Measurements from ENCODE around the gene FCAMR.
"Not testable (repeated sequence)": the region's sequence is repeated elsewhere in the genome, so short reads cannot be mapped to it uniquely, and the experiment has no call there.

Gene FCAMR

GRCh38 chr1:206932177-206932576 lies 38.1 kb downstream of the FCAMR start:
- no peak overlapping the region for H3K4me3 ChIP-seq (ENCODE audit: extremely low read depth, insufficient read depth, low read length, poor library complexity, severe bottlenecking)

DNA sequence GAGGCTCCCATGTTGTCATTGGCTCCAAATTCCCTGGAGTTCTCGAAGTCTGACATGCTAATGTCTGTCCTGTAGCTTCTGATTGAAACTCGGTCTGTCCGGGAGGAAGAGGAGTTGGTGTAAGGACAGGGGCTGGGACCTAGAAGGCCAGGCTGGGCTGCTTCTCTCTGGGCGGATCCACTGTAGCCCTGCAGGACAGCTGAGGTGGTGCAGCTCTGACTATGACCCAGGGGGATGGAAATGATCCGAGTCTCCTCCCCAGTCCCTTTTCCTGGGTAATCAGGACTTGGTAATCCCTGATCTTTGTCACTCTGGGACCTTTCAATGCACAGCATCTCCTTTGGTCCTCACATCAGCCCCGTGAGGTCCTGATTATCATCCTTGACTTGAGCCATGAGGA lies 38.6 kb downstream of the FCAMR start:
- WGBS, 2 experiments (ENCODE audit: insufficient coverage in 2 of 2): 82 to 83% methylated on average over 5 to 6 of the region's 6 CpGs
- no peaks in the 10 kb centered on the region for H3K36me3 ChIP-seq (ENCODE audit: control insufficient read depth, insufficient read depth, low read length)
- no peaks in the 10 kb centered on the region for H3K9me3 ChIP-seq (ENCODE audit: control insufficient read depth, low read length)
- H3K27ac ChIP-seq (ENCODE audit: low read depth, low read length, severe bottlenecking): no peak overlapping the region
- peaks cover 3% of the 10 kb centered on the region for H3K4me1 ChIP-seq (ENCODE audit: control insufficient read depth, insufficient read depth, low read length, poor library complexity, severe bottlenecking)
- no peak overlapping the region for H3K4me3 ChIP-seq (ENCODE audit: extremely low read depth, insufficient read depth, low read length, poor library complexity, severe bottlenecking)

More at GRCh38 chr1:206932177-206932576, 38.1 kb downstream of the FCAMR start:
- H3K27ac ChIP-seq (ENCODE audit: low read depth, low read length, severe bottlenecking): no peak overlapping the region
- H3K9me3 ChIP-seq (ENCODE audit: control insufficient read depth, low read length): no peaks in the 10 kb centered on the region
- peaks cover 3% of the 10 kb centered on the region for H3K4me1 ChIP-seq (ENCODE audit: control insufficient read depth, insufficient read depth, low read length, poor library complexity, severe bottlenecking)
- 84 to 90% methylated on average over 5 to 7 of the region's 8 CpGs for WGBS, 2 experiments (ENCODE audit: insufficient coverage in 2 of 2)
- no peaks in the 10 kb centered on the region for H3K36me3 ChIP-seq (ENCODE audit: control insufficient read depth, insufficient read depth, low read length)

DNA sequence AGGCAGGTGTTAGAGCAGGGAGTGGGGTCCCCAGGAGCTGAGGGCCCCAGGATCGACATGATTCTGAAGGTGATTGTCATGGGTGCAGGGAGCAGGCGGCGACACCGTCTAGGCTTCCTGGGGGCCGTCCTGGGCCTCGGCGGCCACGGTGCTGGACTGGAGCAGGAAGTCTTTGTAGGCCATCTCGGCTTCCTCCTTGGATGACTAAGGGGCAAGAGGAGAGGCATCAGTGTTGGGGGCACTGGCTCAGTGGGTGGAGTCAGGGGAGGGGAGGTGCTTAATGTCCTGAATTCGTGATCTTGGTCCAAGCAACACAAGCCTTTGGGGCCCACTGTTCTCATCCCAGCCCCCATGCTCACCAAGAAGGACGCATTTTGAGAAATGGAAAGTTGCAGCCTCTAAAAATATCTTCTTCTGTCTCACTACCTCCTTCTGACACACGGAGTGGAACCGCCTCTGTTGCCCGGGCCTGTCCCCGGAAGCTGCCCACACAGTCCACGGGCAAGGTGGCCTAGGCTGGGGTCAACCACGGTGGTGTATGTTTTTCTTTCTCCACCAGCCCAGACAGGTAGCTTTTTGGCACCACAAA lies 40.0 kb downstream of the FCAMR start:
- Histone ChIP-seq H3K36me3 (ENCODE audit: control insufficient read depth, insufficient read depth, low read length) (no peaks in the 10 kb centered on the region), H3K27ac (ENCODE audit: low read depth, low read length, severe bottlenecking) (no peak overlapping the region), H3K4me3 (ENCODE audit: extremely low read depth, insufficient read depth, low read length, poor library complexity, severe bottlenecking) (no peak overlapping the region), H3K4me1 (ENCODE audit: control insufficient read depth, insufficient read depth, low read length, poor library complexity, severe bottlenecking) (peaks cover 3% of the 10 kb centered on the region), H3K9me3 (ENCODE audit: control insufficient read depth, low read length) (no peaks in the 10 kb centered on the region)
- 91 to 98% methylated on average over 12 to 16 of the region's 17 CpGs for WGBS, 2 experiments (ENCODE audit: insufficient coverage in 2 of 2)

DNA sequence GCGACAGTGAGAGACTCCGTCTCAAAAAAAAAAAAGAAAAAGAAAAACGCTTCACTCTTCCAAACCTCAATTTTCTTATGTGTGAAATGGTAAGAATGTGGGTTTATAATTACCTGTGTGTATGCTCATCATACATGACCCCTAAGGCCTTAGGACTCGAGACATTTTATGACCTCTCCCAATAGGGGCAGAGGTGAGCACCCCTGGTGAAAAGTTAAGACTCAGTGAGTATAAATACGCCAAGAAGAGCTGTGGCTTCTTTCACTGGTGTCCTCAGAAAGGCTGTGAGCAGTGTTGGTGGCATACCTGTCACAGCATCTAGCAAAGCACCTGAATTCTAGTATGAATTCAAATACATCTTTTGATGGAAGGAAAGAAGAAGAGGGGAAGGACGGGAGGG lies 40.7 kb downstream of the FCAMR start:
- no peak overlapping the region for H3K4me3 ChIP-seq (ENCODE audit: extremely low read depth, insufficient read depth, low read length, poor library complexity, severe bottlenecking)
- no peaks in the 10 kb centered on the region for H3K9me3 ChIP-seq (ENCODE audit: control insufficient read depth, low read length)
- H3K27ac ChIP-seq (ENCODE audit: low read depth, low read length, severe bottlenecking): no peak overlapping the region
- no peaks in the 10 kb centered on the region for H3K36me3 ChIP-seq (ENCODE audit: control insufficient read depth, insufficient read depth, low read length)
- peaks cover 3% of the 10 kb centered on the region for H3K4me1 ChIP-seq (ENCODE audit: control insufficient read depth, insufficient read depth, low read length, poor library complexity, severe bottlenecking)
- 62 to 93% methylated on average over 2 of the region's 6 CpGs for WGBS, 2 experiments (ENCODE audit: insufficient coverage in 2 of 2)

DNA sequence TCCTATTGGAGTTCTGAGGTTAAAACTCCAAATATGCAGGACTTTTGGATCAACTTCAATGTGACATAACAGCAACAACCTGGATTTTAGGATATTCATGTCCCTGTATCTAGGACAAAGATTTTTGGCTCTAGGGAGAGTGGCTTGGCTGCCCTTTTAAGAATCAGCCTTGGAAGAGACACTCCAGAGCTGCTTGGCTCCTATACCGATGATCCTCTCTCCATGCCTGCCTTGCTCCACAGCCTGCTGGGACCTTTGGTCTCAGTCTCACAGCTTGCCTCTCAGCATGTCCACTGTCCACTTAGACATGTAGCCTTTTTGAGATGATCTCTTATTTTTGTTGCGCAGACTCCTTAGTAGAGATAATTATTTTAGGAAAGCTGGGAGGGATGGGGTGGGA lies 44.0 kb downstream of the FCAMR start:
- Histone ChIP-seq H3K4me3 (ENCODE audit: extremely low read depth, insufficient read depth, low read length, poor library complexity, severe bottlenecking) (no peak overlapping the region), H3K9me3 (ENCODE audit: control insufficient read depth, low read length) (no peaks in the 10 kb centered on the region), H3K27ac (ENCODE audit: low read depth, low read length, severe bottlenecking) (no peak overlapping the region), H3K36me3 (ENCODE audit: control insufficient read depth, insufficient read depth, low read length) (no peaks in the 10 kb centered on the region), H3K4me1 (ENCODE audit: control insufficient read depth, insufficient read depth, low read length, poor library complexity, severe bottlenecking) (peaks cover 3% of the 10 kb centered on the region)
- 90 to 100% methylated on average over 1 to 2 of the region's 2 CpGs for WGBS, 2 experiments (ENCODE audit: insufficient coverage in 2 of 2)

GRCh38 chr1:206925106-206925736 lies 45.0 kb downstream of the FCAMR start:
- Histone ChIP-seq H3K36me3 (ENCODE audit: control insufficient read depth, insufficient read depth, low read length) (no peaks in the 10 kb centered on the region), H3K4me1 (ENCODE audit: control insufficient read depth, insufficient read depth, low read length, poor library complexity, severe bottlenecking) (peaks cover 3% of the 10 kb centered on the region), H3K27ac (ENCODE audit: low read depth, low read length, severe bottlenecking) (no peak overlapping the region), H3K4me3 (ENCODE audit: extremely low read depth, insufficient read depth, low read length, poor library complexity, severe bottlenecking) (no peak overlapping the region), H3K9me3 (ENCODE audit: control insufficient read depth, low read length) (no peaks in the 10 kb centered on the region)
- WGBS, 2 experiments (ENCODE audit: insufficient coverage in 2 of 2): 81 to 89% methylated on average over 10 of the region's 11 CpGs

DNA sequence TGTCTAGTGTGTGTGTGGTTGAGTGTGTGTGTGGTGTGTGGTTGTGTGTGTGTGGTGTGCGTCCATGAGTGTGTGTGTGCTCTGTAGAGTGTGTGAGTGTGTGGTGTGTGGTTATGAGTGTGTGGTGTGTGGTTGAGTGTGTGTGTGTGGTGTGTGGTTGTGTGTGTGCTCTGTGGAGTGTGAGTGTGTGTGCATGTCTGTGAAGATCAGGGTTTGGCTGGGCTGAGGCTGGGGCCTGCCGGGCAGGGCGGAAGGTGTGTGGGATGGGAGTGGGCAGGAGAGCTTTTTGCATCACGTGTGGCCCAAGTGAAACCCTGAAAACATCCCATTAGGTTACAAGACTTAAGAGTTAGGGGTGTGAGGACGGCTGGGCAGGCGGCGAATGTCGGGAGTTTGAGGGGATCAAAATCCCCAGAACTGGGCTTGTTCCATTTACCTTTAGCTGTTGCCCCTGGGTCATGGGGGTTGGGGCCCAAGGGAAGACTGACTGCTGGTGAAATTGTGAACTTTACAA lies 45.6 kb downstream of the FCAMR start:
- Histone ChIP-seq H3K4me1 (ENCODE audit: control insufficient read depth, insufficient read depth, low read length, poor library complexity, severe bottlenecking) (peaks cover 3% of the 10 kb centered on the region), H3K36me3 (ENCODE audit: control insufficient read depth, insufficient read depth, low read length) (no peaks in the 10 kb centered on the region), H3K9me3 (ENCODE audit: control insufficient read depth, low read length) (no peaks in the 10 kb centered on the region), H3K4me3 (ENCODE audit: extremely low read depth, insufficient read depth, low read length, poor library complexity, severe bottlenecking) (no peak overlapping the region), H3K27ac (ENCODE audit: low read depth, low read length, severe bottlenecking) (no peak overlapping the region)
- 92% methylated on average over 4 to 6 of the region's 8 CpGs for WGBS, 2 experiments (ENCODE audit: insufficient coverage in 2 of 2)

DNA sequence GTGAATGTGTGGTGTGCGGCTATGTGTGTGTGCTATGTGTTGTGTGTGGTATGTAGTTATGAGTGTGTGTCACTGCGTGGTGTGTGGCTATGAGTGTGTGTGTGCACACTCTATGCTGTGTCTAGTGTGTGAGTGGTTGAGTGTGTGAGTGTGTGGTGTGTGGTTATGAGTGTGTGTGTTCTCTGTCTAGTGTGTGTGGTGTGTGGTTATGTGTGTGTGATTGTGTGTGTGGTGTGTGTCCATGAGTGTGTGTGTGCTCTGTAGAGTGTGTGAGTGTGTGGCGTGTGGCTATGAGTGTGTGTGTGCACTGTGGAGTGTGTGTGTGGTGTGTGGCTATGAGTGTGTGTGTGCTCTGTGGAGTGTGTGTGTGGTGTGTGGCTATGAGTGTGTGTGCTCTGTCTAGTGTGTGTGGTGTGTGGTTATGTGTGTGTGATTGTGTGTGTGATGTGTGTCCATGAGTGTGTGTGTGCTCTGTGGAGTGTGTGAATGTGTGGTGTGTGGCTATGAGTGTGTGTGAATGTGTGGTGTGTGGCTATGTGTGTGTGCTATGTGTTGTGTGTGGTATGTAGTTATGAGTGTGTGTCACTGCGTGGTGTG lies 46.2 kb downstream of the FCAMR start:
- 82 to 91% methylated on average over 3 of the region's 4 CpGs for WGBS, 2 experiments (ENCODE audit: insufficient coverage in 2 of 2)
- H3K36me3 ChIP-seq (ENCODE audit: control insufficient read depth, insufficient read depth, low read length); H3K4me1 ChIP-seq (ENCODE audit: control insufficient read depth, insufficient read depth, low read length, poor library complexity, severe bottlenecking); H3K27ac ChIP-seq (ENCODE audit: low read depth, low read length, severe bottlenecking); H3K4me3 ChIP-seq (ENCODE audit: extremely low read depth, insufficient read depth, low read length, poor library complexity, severe bottlenecking); H3K9me3 ChIP-seq (ENCODE audit: control insufficient read depth, low read length): not testable (repeated sequence)

DNA sequence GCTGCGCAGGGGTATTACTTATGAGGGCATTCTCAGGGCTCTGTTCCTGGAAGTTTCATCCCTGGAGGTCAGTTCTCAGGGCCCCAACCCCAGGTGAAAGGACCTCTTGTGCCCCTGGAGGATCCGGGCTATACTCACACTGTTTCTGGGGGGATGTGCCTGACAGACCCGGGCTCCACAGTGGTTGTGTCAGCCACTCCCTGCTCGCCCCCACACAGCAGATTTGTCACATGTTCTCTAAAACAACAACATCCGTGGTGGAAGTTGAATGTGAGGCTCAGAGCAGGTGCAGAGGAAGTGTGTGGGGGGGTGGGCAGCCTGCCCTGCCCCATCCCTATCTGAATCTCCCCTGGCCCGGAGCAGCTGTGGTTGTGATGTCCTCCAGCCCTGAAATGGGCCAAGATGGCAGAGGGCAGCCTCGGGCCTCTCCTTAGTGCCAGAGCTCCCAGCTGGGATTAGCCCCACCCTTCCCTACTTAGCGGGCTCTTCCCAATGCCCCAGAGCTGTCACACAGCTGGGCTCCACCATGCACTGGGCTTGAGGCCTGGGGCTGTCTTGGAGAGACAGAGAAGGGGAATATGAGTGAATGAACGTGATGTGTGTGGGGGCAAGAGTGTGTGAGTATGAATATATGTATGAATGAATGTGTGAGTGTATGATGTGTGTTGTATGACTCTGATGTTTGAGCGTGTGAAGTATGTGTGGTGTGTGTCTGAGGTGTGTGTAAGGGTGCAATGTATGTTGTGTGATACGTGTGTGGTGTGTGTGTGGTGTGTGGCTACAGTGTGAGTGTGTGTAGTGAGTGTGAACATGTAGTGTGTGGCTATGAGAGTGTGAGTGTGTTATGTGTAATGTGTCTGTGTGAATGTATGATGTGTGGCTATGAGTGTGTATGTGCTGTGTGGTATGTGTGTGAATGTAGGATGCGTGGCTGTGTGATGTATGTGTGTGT lies 47.0 kb downstream of the FCAMR start:
- peaks cover 3% of the 10 kb centered on the region for H3K4me1 ChIP-seq (ENCODE audit: control insufficient read depth, insufficient read depth, low read length, poor library complexity, severe bottlenecking)
- no peak overlapping the region for H3K4me3 ChIP-seq (ENCODE audit: extremely low read depth, insufficient read depth, low read length, poor library complexity, severe bottlenecking)
- H3K36me3 ChIP-seq (ENCODE audit: control insufficient read depth, insufficient read depth, low read length): no peaks in the 10 kb centered on the region
- no peaks in the 10 kb centered on the region for H3K9me3 ChIP-seq (ENCODE audit: control insufficient read depth, low read length)
- WGBS, 2 experiments (ENCODE audit: insufficient coverage in 2 of 2): 89 to 90% methylated on average over 7 to 11 of the region's 12 CpGs
- H3K27ac ChIP-seq (ENCODE audit: low read depth, low read length, severe bottlenecking): no peak overlapping the region

DNA sequence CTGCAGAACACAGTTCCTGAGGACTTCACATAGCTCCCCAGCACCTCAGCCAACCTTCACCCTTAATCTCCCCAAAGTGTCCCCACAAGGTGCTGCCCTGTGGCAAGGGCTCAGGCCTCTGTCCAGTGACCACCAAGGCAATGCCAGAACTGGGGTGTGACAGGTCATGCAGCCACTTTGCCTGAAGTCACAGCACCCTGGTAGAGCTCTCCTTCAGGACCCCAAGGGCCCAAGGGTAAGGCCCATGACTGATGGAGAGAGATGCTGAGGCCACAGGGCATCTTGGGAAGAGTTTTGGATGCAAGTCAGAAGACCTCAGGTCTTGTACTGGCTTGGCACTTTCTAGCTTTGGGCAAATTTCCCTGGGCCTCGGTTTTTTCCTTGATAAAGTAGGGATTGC lies 47.7 kb downstream of the FCAMR start:
- Histone ChIP-seq H3K36me3 (ENCODE audit: control insufficient read depth, insufficient read depth, low read length) (no peaks in the 10 kb centered on the region), H3K9me3 (ENCODE audit: control insufficient read depth, low read length) (no peaks in the 10 kb centered on the region), H3K4me1 (ENCODE audit: control insufficient read depth, insufficient read depth, low read length, poor library complexity, severe bottlenecking) (peaks cover 3% of the 10 kb centered on the region), H3K4me3 (ENCODE audit: extremely low read depth, insufficient read depth, low read length, poor library complexity, severe bottlenecking) (no peak overlapping the region), H3K27ac (ENCODE audit: low read depth, low read length, severe bottlenecking) (no peak overlapping the region)
- 93 to 100% methylated on average over 1 of the region's 1 CpG for WGBS, 2 experiments (ENCODE audit: insufficient coverage in 2 of 2)

Measured in mesodermal cell (in vitro differentiated cells).